H9 (cell line): ENCODE results near the gene TMPRSS6. TPM values are rescaled to one million over a fixed set of nuclear protein-coding genes. Genes with fewer than 3 reads are reported as not detected.

Experiments used
- DNase-seq: peaks from one replicate; pipeline ENCODE4 v3.0.0-alpha.2; 2017
- H2AFZ ChIP-seq: one replicate; pipeline ENCODE4 v1.6.1; 2013; ENCODE audit warnings: mild to moderate bottlenecking, low read length, control low read depth, moderate library complexity
- H2AK5ac ChIP-seq: 2 replicates; pipeline ENCODE4 v1.6.1; 2013; ENCODE audit warnings: low read length, control low read depth, mixed read lengths; ENCODE audit not compliant: insufficient read length
- H2BK120ac ChIP-seq: one replicate; pipeline ENCODE4 v1.6.1; 2013; ENCODE audit warnings: low read depth, mild to moderate bottlenecking, low read length, control low read depth, inconsistent platforms; ENCODE audit not compliant: poor library complexity, severe bottlenecking
- H2BK12ac ChIP-seq: 2 replicates; pipeline ENCODE4 v1.6.1; 2013; ENCODE audit warnings: low read length, control low read depth, mixed read lengths, low read depth; ENCODE audit not compliant: insufficient read length
- H2BK15ac ChIP-seq: 2 replicates; pipeline ENCODE4 v1.6.1; 2013; ENCODE audit warnings: low read depth, low read length, control low read depth
- H2BK20ac ChIP-seq: one replicate; pipeline ENCODE4 v1.6.1; 2013; ENCODE audit warnings: low read depth, mild to moderate bottlenecking, low read length, control low read depth, inconsistent platforms; ENCODE audit not compliant: poor library complexity, severe bottlenecking
- H2BK5ac ChIP-seq: 2 replicates; pipeline ENCODE4 v1.6.1; 2013; ENCODE audit warnings: low read length, control low read depth, mixed read lengths; ENCODE audit not compliant: insufficient read length
- H3K14ac ChIP-seq: 2 replicates; pipeline ENCODE4 v1.6.1; 2013; ENCODE audit warnings: low read length, control low read depth; ENCODE audit not compliant: insufficient read depth
- H3K18ac ChIP-seq: 2 replicates; pipeline ENCODE4 v1.6.1; 2013; ENCODE audit warnings: low read depth, mild to moderate bottlenecking, mixed read lengths, low read length, control low read depth; ENCODE audit not compliant: insufficient read length
- H3K23ac ChIP-seq: 2 replicates; pipeline ENCODE4 v1.6.1; 2013; ENCODE audit warnings: low read length, control low read depth, mixed read lengths, low read depth; ENCODE audit not compliant: insufficient read length
- H3K23me2 ChIP-seq: 2 replicates; pipeline ENCODE4 v1.6.1; 2013; ENCODE audit warnings: low read depth, mild to moderate bottlenecking, mixed read lengths, low read length, control low read depth; ENCODE audit not compliant: insufficient read length, poor library complexity, severe bottlenecking
- H3K27ac ChIP-seq: 2 replicates; pipeline ENCODE4 v1.5.1; 2013; ENCODE audit warnings: low read length, control low read depth, mixed read lengths, low read depth; ENCODE audit not compliant: insufficient read length
- H3K27me3 ChIP-seq: 2 replicates; pipeline ENCODE4 v1.6.1; 2013; ENCODE audit warnings: low read length, control low read depth, inconsistent platforms; ENCODE audit not compliant: insufficient read depth
- H3K4ac ChIP-seq: 2 replicates; pipeline ENCODE4 v1.6.1; 2013; ENCODE audit warnings: low read depth, mild to moderate bottlenecking, control low read depth, inconsistent platforms, low read length, moderate library complexity
- H3K4me1 ChIP-seq: 2 replicates; pipeline ENCODE4 v1.6.1; 2013; ENCODE audit warnings: low read length, control low read depth, inconsistent platforms; ENCODE audit not compliant: insufficient read depth
- H3K4me2 ChIP-seq: 2 replicates; pipeline ENCODE4 v1.6.1; 2013; ENCODE audit warnings: low read length, control low read depth, mixed read lengths; ENCODE audit not compliant: insufficient read length, insufficient read depth
- H3K56ac ChIP-seq: 2 replicates; pipeline ENCODE4 v1.6.1; 2013; ENCODE audit warnings: low read depth, mild to moderate bottlenecking, mixed read lengths, low read length, control low read depth; ENCODE audit not compliant: insufficient read length
- H3K79me1 ChIP-seq: 2 replicates; pipeline ENCODE4 v1.6.1; 2013; ENCODE audit warnings: low read depth, mild to moderate bottlenecking, moderate library complexity, low read length, control low read depth, inconsistent platforms; ENCODE audit not compliant: insufficient read depth, poor library complexity, severe bottlenecking
- H3K79me2 ChIP-seq: 2 replicates; pipeline ENCODE4 v1.6.1; 2013; ENCODE audit warnings: low read length, control low read depth, inconsistent platforms; ENCODE audit not compliant: insufficient read depth
- H3K9ac ChIP-seq: 2 replicates; pipeline ENCODE4 v1.6.1; 2013; ENCODE audit warnings: low read length, control low read depth, mixed read lengths; ENCODE audit not compliant: insufficient read length; ENCODE audit errors: extremely low read depth
- H3K9me3 ChIP-seq: one replicate; pipeline ENCODE4 v1.6.1; 2013; ENCODE audit warnings: low read depth, low read length, inconsistent platforms; ENCODE audit not compliant: control insufficient read depth
- H3T11ph ChIP-seq: one replicate; pipeline ENCODE4 v1.6.1; 2013; ENCODE audit warnings: mild to moderate bottlenecking, low read length, control low read depth, inconsistent platforms
- H4K20me1 ChIP-seq: one replicate; pipeline ENCODE4 v1.6.1; 2013; ENCODE audit not compliant: control insufficient read depth, insufficient read length, insufficient read depth
- H4K5ac ChIP-seq: 2 replicates; pipeline ENCODE4 v1.6.1; 2013; ENCODE audit warnings: low read depth, mild to moderate bottlenecking, mixed read lengths, low read length, control low read depth; ENCODE audit not compliant: insufficient read length
- H4K8ac ChIP-seq: replicated peaks from 2 replicates; pipeline ENCODE4 v1.6.1; 2013; ENCODE audit warnings: low read length, control low read depth, mixed read lengths, low read depth; ENCODE audit not compliant: insufficient read length
- H4K91ac ChIP-seq: 2 replicates; pipeline ENCODE4 v1.6.1; 2013; ENCODE audit warnings: low read depth, mild to moderate bottlenecking, moderate library complexity, mixed read lengths, low read length, control low read depth; ENCODE audit not compliant: insufficient read length
- H3K27ac Mint-ChIP-seq, 3 experiments: 2 replicates in 2 of 3; 3 replicates in 1 of 3; pipeline ENCODE4 v1.8.0; 2020 to 2021; ENCODE audit warnings: mixed read lengths in 3 of 3, mild to moderate bottlenecking in 1 of 3, moderate library complexity in 1 of 3
- H3K27me3 Mint-ChIP-seq: 2 replicates; pipeline ENCODE4 v1.8.0; 2021; ENCODE audit warnings: low read depth, mild to moderate bottlenecking, moderate library complexity, mixed read lengths
- H3K36me3 Mint-ChIP-seq, 3 experiments: 2 replicates in 2 of 3; 3 replicates in 1 of 3; pipeline ENCODE4 v1.8.0; 2020 to 2021; ENCODE audit warnings: low read depth in 3 of 3, mixed read lengths in 3 of 3; ENCODE audit not compliant: insufficient read depth in 1 of 3
- H3K4me1 Mint-ChIP-seq, 2 experiments: 2 replicates each; pipeline ENCODE4 v1.8.0; 2020; ENCODE audit warnings: mixed read lengths in 2 of 2
- H3K4me3 Mint-ChIP-seq, 2 experiments: 2 replicates in 1 of 2; 3 replicates in 1 of 2; pipeline ENCODE4 v1.8.0; 2020 to 2021; ENCODE audit warnings: mild to moderate bottlenecking in 2 of 2, mixed read lengths in 2 of 2, moderate library complexity in 1 of 2
- H3K9me3 Mint-ChIP-seq, 2 experiments: 2 replicates in 1 of 2; 3 replicates in 1 of 2; pipeline ENCODE4 v1.8.0; 2020; ENCODE audit warnings: mild to moderate bottlenecking in 2 of 2, mixed read lengths in 2 of 2, moderate library complexity in 1 of 2
- WGBS: extraction: QIAGEN DNeasy Blood & Tissue Kit; methylation state at CpG from one replicate; pipeline ENCODE4 v1.1.7; 2013; ENCODE audit warnings: missing lambda C conversion rate, low lambda C conversion rate, mixed read lengths; ENCODE audit not compliant: insufficient read length; ENCODE audit errors: extremely low coverage; 5-methylcytosine and 5-hydroxymethylcytosine counted together
- total RNA-seq: library from RNA; stranded (reverse); gene quantifications from 2 replicates; pipeline ENCODE4 v1.2.1, GENCODE V29; 2021
- TF ChIP-seq, protein P1 (sequence below): fragments of 200-600 bp; sonication (generic); conservative IDR thresholded peaks from 3 replicates; pipeline ENCODE4 v1.8.0; 2021; ENCODE audit warnings: antibody characterized with exemption, mild to moderate bottlenecking

Gene TMPRSS6
- total RNA-seq, 1 experiment from 2014 or later = not detected

DNA sequence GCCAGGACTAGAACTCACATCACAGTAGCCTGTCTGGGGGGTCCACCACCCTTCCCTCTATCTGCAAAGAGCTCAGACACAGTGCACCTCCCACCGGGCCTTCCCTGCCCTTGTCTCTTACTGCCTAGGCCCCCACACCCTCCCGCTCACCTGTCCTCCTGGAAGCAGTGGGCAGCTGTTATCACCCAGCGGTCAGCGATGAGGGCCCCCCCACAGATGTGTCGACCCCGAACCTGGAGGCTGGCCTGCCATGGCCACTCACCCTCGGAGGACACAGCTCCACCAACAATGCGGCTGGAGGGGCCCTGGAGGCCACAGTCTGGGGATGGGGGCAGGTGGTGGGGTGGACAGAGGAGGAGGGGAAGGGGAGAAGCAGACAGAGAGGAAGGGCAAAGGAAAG lies 39.2 kb downstream of the TMPRSS6 start:
- H3K18ac ChIP-seq = no peak overlapping the region
- H3K79me1 ChIP-seq = no peaks in the 10 kb centered on the region
- Mint-ChIP-seq H3K27ac (no peak overlapping the region), H3K36me3 (peaks cover 0 to 2% (median 0%) of the 10 kb centered on the region in 3 experiments; a peak in 1 of 7 replicates), H3K27me3 (peaks cover 34% of the 10 kb centered on the region), H3K9me3 (no peaks in the 10 kb centered on the region), H3K4me1 (no peaks in the 10 kb centered on the region), H3K4me3 (no peak overlapping the region)
- H3K14ac ChIP-seq = no peak overlapping the region
- H3K9me3 ChIP-seq = no peaks in the 10 kb centered on the region
- H3K27ac ChIP-seq = no peak overlapping the region
- no peak overlapping the region for H4K91ac ChIP-seq
- peaks cover 2% of the 10 kb centered on the region for H4K20me1 ChIP-seq
- H2BK5ac ChIP-seq = no peak overlapping the region
- no peak overlapping the region for H2BK12ac ChIP-seq
- TF ChIP-seq, protein P1, sequence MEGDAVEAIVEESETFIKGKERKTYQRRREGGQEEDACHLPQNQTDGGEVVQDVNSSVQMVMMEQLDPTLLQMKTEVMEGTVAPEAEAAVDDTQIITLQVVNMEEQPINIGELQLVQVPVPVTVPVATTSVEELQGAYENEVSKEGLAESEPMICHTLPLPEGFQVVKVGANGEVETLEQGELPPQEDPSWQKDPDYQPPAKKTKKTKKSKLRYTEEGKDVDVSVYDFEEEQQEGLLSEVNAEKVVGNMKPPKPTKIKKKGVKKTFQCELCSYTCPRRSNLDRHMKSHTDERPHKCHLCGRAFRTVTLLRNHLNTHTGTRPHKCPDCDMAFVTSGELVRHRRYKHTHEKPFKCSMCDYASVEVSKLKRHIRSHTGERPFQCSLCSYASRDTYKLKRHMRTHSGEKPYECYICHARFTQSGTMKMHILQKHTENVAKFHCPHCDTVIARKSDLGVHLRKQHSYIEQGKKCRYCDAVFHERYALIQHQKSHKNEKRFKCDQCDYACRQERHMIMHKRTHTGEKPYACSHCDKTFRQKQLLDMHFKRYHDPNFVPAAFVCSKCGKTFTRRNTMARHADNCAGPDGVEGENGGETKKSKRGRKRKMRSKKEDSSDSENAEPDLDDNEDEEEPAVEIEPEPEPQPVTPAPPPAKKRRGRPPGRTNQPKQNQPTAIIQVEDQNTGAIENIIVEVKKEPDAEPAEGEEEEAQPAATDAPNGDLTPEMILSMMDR = no peak
- no peak overlapping the region for H3K23ac ChIP-seq
- no peak overlapping the region for H4K8ac ChIP-seq
- H3K4me1 ChIP-seq = no peaks in the 10 kb centered on the region
- DNase-seq = no peak
- no peak overlapping the region for H2BK120ac ChIP-seq
- peaks cover 16% of the 10 kb centered on the region for H3K27me3 ChIP-seq
- H3K23me2 ChIP-seq = peaks cover 3% of the 10 kb centered on the region
- WGBS = no CpG with 5 or more reads among the region's 8 CpGs
- H3T11ph ChIP-seq = no peak overlapping the region
- H2BK15ac ChIP-seq = no peak overlapping the region
- H2BK20ac ChIP-seq = no peak overlapping the region
- no peaks in the 10 kb centered on the region for H3K79me2 ChIP-seq
- H3K9ac ChIP-seq = no peak overlapping the region
- H3K4me2 ChIP-seq = no peak overlapping the region
- H2AFZ ChIP-seq = no peak overlapping the region
- no peak overlapping the region for H3K4ac ChIP-seq
- H4K5ac ChIP-seq = no peak overlapping the region
- H2AK5ac ChIP-seq = no peak overlapping the region
- no peak overlapping the region for H3K56ac ChIP-seq
